GM12872 (cell line): ENCODE results near the gene NADSYN1.
"Not testable (repeated sequence)": the region's sequence is repeated elsewhere in the genome, so short reads cannot be mapped to it uniquely, and the experiment has no call there.

ENCODE experiments used
- CTCF ChIP-seq: IDR thresholded peaks from 3 replicates; pipeline ENCODE4 v1.5.1; 2011; ENCODE audit warnings: low read depth, mild to moderate bottlenecking, low read length, moderate library complexity; ENCODE audit not compliant: insufficient read depth

NADSYN1 gene

GRCh38 chr11:71507102-71507501, 54.1 kb downstream of the NADSYN1 start:
- TF ChIP-seq CTCF, result no peak

GRCh38 chr11:71518506-71519471, 65.8 kb downstream of the NADSYN1 start:
- no peak for TF ChIP-seq CTCF

GRCh38 chr11:71519546-71519945, 66.5 kb downstream of the NADSYN1 start:
- TF ChIP-seq CTCF, result no peak

- no peak for TF ChIP-seq CTCF
These were observed 72.4 kb downstream of the NADSYN1 start for GRCh38 chr11:71525188-71525937.

- TF ChIP-seq CTCF, result no peak
These were observed 73.0 kb downstream of the NADSYN1 start for GRCh38 chr11:71525938-71526495.

GRCh38 chr11:71526796-71527575, 74.0 kb downstream of the NADSYN1 start, which contains the start of gene KRTAP5-7:
KRTAP5-7 (plus strand) TSS chr11:71527267; CDS start chr11:71527301, 34 bp downstream.
- not testable (repeated sequence) for TF ChIP-seq CTCF
